NCI-H446 (cell line): ENCODE data around the gene PAX4.
"Not testable (repeated sequence)": the region's sequence is repeated elsewhere in the genome, so short reads cannot be mapped to it uniquely, and the experiment has no call there.

Experiments
- DNase-seq, 2 experiments: peaks; one replicate each; lab custom pipeline; 2025; lab: John Stamatoyannopoulos, UW

The PAX4 gene

DNA sequence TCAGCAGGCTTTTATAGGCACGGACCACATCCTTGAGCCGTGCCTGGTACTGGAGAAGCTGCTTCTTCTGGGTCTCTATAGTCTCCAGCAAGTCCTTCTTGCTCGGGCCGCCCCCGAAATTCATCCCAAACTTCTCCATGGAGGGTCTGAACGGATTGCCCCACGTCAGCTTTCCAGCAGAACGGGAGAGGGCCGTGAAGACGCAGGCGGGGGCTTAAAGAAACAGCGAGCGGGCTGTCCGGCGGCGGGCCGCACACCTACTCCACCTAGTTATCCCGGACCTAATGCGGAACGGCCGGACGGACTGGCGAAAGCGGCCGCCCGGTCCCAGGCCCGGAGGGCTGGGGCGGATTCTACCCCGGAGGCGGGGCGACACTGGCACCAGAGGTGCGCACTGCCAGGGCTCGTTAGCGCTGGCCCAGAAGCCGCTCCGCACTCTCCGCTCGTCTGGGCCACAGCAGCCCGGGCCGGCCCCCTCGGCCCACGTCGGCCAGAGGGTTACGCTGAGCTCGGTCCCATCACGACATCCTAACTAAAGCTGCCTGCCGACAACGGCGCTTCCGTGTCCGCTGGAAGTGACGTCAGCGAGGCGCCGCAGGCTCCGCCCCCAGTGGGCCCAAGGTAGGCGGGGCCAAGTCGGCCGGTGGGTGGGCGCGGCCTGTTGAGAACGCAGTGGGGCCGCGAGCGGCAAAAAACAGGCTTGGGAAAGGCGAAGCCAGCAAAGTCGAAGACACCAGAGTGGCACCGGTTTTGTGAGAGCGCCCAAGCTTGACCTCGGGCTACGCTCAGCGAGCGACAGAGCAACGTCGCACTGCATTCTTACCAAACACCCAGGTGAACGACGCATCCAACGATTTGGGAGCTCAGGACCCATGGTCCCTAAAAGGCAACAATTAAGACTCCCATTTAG lies 32.6 kb downstream of the PAX4 start, which contains the start of gene GCC1:
GCC1 (minus strand) TSS at position 553 of the 910 bp plus-strand sequence; CDS start at position 139, 414 bp downstream.
- peak; percentile 28 to 89 for DNase-seq

DNA sequence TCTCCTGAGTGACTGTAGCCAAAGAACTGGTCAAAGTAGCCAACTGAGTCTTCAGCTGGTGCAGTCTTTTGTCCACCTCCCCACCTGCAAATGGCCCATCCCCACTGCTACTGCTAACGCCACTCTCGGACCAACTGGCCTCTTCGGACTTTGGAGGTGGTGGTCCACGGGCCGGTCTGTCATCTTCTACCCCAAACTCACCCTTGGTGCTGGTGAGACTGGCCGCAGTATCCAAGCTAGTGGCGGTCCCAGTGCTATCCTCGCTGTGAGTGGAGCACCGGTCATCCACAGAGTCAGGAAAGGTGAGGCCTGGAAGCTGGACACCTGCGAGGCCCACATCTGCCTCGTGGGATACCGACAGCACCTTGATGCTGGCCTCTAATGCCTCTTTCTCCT lies 33.3 kb downstream of the PAX4 start:
- DNase-seq, result no peak

DNA sequence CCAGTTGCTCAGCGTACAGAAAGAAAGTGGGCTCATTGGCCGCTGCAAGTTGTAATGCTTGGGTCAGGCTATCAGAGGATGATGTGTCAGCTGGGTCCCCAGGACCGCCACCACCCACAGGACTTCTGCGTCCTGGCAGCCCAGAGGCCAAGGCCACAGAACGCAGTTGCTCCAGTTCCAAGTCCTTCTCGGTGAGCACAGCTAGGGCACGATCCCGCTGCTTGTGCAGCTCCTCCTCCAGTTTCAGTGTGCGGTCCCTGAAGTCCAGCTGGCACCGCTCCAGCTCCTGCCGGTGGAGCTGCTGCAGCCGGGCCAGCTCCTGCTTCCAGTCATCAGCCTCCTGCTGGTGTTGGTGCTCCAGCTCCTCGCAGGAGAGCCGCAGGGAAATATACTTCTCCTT lies 35.6 kb downstream of the PAX4 start:
- peak; percentile 3 to 58 for DNase-seq

- no peak for DNase-seq
Measured at GRCh38 chr7:127581716-127582115, 36.2 kb downstream of the PAX4 start.

GRCh38 chr7:127580612-127581011 lies 37.3 kb downstream of the PAX4 start:
- DNase-seq, result no peak

DNA sequence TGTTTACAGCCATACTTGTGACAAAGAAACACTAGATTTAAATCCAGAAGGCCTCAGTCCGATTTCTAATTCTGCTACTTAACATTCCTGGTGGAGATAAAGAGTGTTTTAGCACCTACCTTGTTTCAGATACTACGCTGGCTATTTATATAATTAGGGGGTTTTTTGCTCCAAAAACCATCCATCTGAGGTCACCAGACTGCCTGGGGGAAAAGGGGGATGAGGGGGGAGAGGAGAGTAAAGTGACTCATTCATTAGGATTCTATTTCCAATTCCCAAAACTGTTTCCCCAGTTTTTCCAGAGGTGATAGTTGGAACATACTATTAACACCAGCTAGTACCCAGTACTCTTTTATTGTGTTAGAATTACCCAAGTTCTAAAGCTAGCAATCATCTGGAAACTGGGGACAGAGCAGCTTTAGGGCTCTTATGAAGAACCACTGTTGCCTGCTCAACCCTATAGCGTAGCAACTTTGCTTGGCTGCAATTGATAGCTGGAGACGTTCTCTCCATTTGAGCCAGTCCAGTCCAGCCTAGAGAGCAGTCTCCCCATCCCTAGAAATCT lies 39.1 kb downstream of the PAX4 start:
- no peak for DNase-seq

- no peak for DNase-seq
Measured at GRCh38 chr7:127578036-127578684, 39.8 kb downstream of the PAX4 start.

DNA sequence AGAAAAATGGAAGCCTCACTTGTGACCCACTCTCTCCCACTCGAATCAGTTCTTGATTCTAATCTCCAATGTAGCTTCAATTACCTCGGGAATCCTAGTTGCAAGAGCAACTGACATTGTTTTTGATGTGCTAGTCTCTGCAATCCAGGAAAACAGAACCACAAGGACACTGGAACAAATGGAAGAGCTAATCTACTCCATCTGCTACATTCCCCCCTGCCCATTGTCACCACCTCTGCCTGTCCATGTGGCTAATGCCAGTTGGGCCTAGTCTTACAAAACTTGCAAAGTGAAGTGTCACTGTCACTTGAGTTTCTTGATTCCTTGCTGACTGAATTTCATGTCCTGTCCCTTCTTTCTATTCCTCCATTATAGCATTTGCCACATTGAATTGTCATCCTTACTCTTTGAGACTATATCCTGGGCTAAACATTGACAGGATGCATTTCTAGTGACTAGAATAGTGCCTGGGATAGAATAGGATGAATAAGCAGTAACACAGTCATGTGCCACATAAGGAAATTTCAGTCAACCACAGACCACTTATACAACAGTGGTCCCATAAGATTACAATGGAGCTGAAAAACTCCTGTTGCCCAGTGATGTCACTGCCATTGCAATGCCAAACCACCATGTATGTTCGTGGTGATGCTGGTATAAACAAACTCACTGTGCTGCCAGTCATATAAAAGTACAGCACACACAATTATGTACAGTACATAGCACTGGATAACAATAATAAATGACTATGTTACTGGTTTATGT lies 46.0 kb downstream of the PAX4 start:
- no peak for DNase-seq

DNA sequence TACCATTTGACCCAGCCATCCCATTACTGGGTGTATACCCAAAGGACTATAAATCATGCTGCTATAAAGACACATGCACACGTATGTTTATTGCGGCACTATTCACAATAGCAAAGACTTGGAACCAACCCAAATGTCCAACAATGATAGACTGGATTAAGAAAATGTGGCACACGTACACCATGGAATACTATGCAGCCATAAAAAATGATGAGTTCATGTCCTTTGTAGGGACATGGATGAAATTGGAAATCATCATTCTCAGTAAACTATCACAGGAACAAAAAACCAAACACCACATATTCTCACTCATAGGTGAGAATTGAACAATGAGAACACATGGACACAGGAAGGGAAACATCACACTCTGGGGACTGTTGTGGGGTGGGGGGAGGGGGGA lies 49.9 kb downstream of the PAX4 start:
- DNase-seq, result not testable (repeated sequence)

GRCh38 chr7:127566242-127566641 lies 51.7 kb downstream of the PAX4 start:
- no peak for DNase-seq
